CD14-positive monocyte (primary cell): Measurements from ENCODE around the gene NUTM2E. TPM values are rescaled to one million over a fixed set of nuclear protein-coding genes. Genes with fewer than 3 reads are reported as not detected.
"Not testable (repeated sequence)": the region's sequence is repeated elsewhere in the genome, so short reads cannot be mapped to it uniquely, and the experiment has no call there.

Experiments
- DNase-seq, 3 donors: peaks; one replicate each; pipeline ENCODE4 v3.0.0-alpha.2; 2011 to 2022
- H2AFZ ChIP-seq: 2 replicates; pipeline ENCODE4 v1.6.0; 2012; ENCODE audit warnings: mild to moderate bottlenecking, low read depth, low read length, inconsistent platforms; ENCODE audit not compliant: insufficient read depth, poor library complexity, severe bottlenecking
- H3K27ac ChIP-seq, 2 donors: 1 replicate in 1 of 2; 2 replicates in 1 of 2; pipeline ENCODE4 v1.5.1; 2012 to 2013; ENCODE audit warnings: low read length in 2 of 2, control low read depth in 1 of 2, inconsistent platforms in 1 of 2, low read depth in 1 of 2, mild to moderate bottlenecking in 1 of 2
- H3K27me3 ChIP-seq, 2 donors: one replicate each; pipeline versions ENCODE4 v1.6.0 to v1.6.1; 2011 to 2013; ENCODE audit warnings: low read length in 2 of 2; ENCODE audit not compliant: control insufficient read depth in 2 of 2, insufficient read depth in 2 of 2
- H3K36me3 ChIP-seq, 2 donors: replicated peaks in 1 of 2; 1 replicate in 1 of 2; 2 replicates in 1 of 2; pipeline versions ENCODE4 v1.5.1 to v1.6.1; 2012 to 2013; ENCODE audit warnings: low read length in 2 of 2, control low read depth in 1 of 2, inconsistent platforms in 1 of 2, mild to moderate bottlenecking in 1 of 2; ENCODE audit not compliant: insufficient read depth in 2 of 2, control insufficient read depth in 1 of 2
- H3K4me1 ChIP-seq, 2 donors: 1 replicate in 1 of 2; 2 replicates in 1 of 2; pipeline versions ENCODE4 v1.5.1 to v1.6.1; 2012 to 2013; ENCODE audit warnings: low read length in 2 of 2, control low read depth in 1 of 2, inconsistent platforms in 1 of 2, mild to moderate bottlenecking in 1 of 2, moderate library complexity in 1 of 2; ENCODE audit not compliant: insufficient read depth in 2 of 2, control insufficient read depth in 1 of 2
- H3K4me2 ChIP-seq: replicated peaks from 2 replicates; pipeline ENCODE3; 2012; ENCODE audit warnings: low read length, moderate library complexity, mild to moderate bottlenecking; ENCODE audit not compliant: poor library complexity, severe bottlenecking; ENCODE audit errors: extremely low read depth
- H3K4me3 ChIP-seq, 3 experiments: fragments of 200-600 bp in 1 of 3; sonication (generic) in 1 of 3; replicated peaks in 1 of 3; 1 replicate in 2 of 3; 2 replicates in 1 of 3; pipeline ENCODE4 v1.5.1; 2011 to 2013; ENCODE audit warnings: low read length in 3 of 3, mild to moderate bottlenecking in 3 of 3, control low read depth in 2 of 3, low read depth in 2 of 3, inconsistent platforms in 1 of 3, moderate library complexity in 1 of 3
- H3K79me2 ChIP-seq: 2 replicates; pipeline ENCODE4 v1.6.0; 2012; ENCODE audit warnings: mild to moderate bottlenecking, control low read depth, inconsistent platforms, low read length, moderate library complexity; ENCODE audit not compliant: insufficient read depth
- H3K9ac ChIP-seq: 2 replicates; pipeline ENCODE4 v1.6.0; 2017; ENCODE audit warnings: low read length, mild to moderate bottlenecking; ENCODE audit not compliant: insufficient read depth, poor library complexity, severe bottlenecking
- H3K9me3 ChIP-seq, 2 donors: replicated peaks in 1 of 2; 1 replicate in 1 of 2; 2 replicates in 1 of 2; pipeline versions ENCODE4 v1.5.1 to v1.6.1; 2012 to 2013; ENCODE audit warnings: low read length in 2 of 2, control low read depth in 1 of 2; ENCODE audit not compliant: control insufficient read depth in 1 of 2, insufficient read depth in 1 of 2
- H4K20me1 ChIP-seq: 2 replicates; pipeline ENCODE4 v1.6.0; 2012; ENCODE audit warnings: mild to moderate bottlenecking, low read length, control low read depth, moderate library complexity; ENCODE audit not compliant: insufficient read depth
- H3K27ac Mint-ChIP-seq, 7 donors: one replicate each; pipeline ENCODE4 v1.8.0; 2020; ENCODE audit warnings: mild to moderate bottlenecking in 7 of 7, mixed read lengths in 7 of 7, moderate library complexity in 6 of 7, inconsistent platforms in 2 of 7
- H3K27me3 Mint-ChIP-seq, 3 donors: one replicate each; pipeline ENCODE4 v1.8.0; 2021 to 2022; ENCODE audit warnings: low read depth in 3 of 3, mild to moderate bottlenecking in 3 of 3, mixed read lengths in 3 of 3, moderate library complexity in 3 of 3, inconsistent platforms in 1 of 3
- H3K36me3 Mint-ChIP-seq, 2 donors: one replicate each; pipeline ENCODE4 v1.8.0; 2020; ENCODE audit warnings: mixed read lengths in 2 of 2, inconsistent platforms in 1 of 2, mild to moderate bottlenecking in 1 of 2
- H3K4me1 Mint-ChIP-seq: one replicate; pipeline ENCODE4 v1.8.0; 2020; ENCODE audit warnings: mild to moderate bottlenecking, mixed read lengths
- H3K4me3 Mint-ChIP-seq, 2 donors: one replicate each; pipeline ENCODE4 v1.8.0; 2020; ENCODE audit warnings: mild to moderate bottlenecking in 2 of 2, mixed read lengths in 2 of 2, moderate library complexity in 1 of 2
- H3K9me3 Mint-ChIP-seq, 7 donors: one replicate each; pipeline ENCODE4 v1.8.0; 2020 to 2022; ENCODE audit warnings: mixed read lengths in 7 of 7, mild to moderate bottlenecking in 6 of 7, moderate library complexity in 6 of 7, inconsistent platforms in 2 of 7
- WGBS: methylation state at CpG from one replicate; pipeline ENCODE4 v1.1.5; 2013; ENCODE audit warnings: missing lambda C conversion rate; ENCODE audit not compliant: insufficient coverage; 5-methylcytosine and 5-hydroxymethylcytosine counted together
- intact Hi-C, 2 donors: fragments of 100-400 bp; cut with micrococcal nuclease; formaldehyde crosslinking; loops; one replicate each; pipeline versions ENCODE4 v1.15.0 to v1.15.1; 2023
- polyA plus RNA-seq, 3 donors: library from polyadenylated mRNA; depleted of rRNA in 1 of 3; unstranded in 2 of 3; stranded (reverse) in 1 of 3; fragments of 300-500 nt in 2 of 3; fragments of >200 nt in 1 of 3; fragmentation: Illumina TruSeq in 2 of 3; gene quantifications; 1 replicate in 2 of 3; 2 replicates in 1 of 3; pipeline ENCODE4 v1.2.3, GENCODE V29; 2012 to 2021

The NUTM2E gene
- polyA plus RNA-seq, 3 donors = 0.20 TPM; not detected in 2

- H3K27ac ChIP-seq, H4K20me1 ChIP-seq, H3K27me3 ChIP-seq, H3K79me2 ChIP-seq, DNase-seq, H3K9me3 ChIP-seq, H3K9me3 Mint-ChIP-seq, H3K4me3 Mint-ChIP-seq, H3K36me3 ChIP-seq, H3K4me1 Mint-ChIP-seq, H3K9ac ChIP-seq, H3K27me3 Mint-ChIP-seq, intact Hi-C loops, H3K4me1 ChIP-seq, H3K4me3 ChIP-seq, H3K36me3 Mint-ChIP-seq, H3K4me2 ChIP-seq, H3K27ac Mint-ChIP-seq, H2AFZ ChIP-seq: not testable (repeated sequence)
- WGBS = no CpG with 5 or more reads among the region's 16 CpGs
These were observed 11.9 kb downstream of the NUTM2E start for GRCh38 chr10:79838441-79838840.

DNA sequence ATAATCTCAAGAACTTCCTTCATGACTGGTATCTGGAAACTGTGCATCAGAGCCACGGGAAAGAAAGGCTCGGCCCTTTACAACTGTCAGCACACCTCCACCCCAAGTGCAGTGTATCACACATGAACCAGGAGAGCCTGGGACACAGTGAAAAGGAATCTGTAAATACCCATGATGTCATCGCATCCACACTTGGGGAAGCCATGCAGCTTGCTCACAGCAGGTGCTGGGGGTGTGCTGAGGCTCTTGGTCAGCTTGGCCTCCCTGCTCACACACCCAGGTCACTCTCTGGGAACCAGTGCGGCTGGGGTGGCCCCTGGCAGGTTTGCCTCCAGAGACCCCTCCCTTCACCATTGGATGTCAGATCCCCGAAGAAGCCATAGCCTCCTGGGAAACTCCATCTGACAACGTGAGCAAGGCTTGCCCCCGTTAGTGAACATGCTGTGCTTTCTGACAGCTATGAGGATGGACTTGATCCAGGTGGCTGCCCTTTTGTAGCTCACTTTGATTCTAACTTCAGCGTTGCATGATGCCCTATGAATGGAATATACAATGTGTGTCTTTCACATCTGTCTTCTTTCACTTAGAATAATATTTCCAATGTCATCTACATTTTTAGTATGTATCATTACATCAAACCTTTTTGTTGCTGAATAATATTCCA, 26.8 kb downstream of the NUTM2E start:
- no CpG with 5 or more reads among the region's 8 CpGs for WGBS
- H3K4me1 ChIP-seq, H3K9ac ChIP-seq, H3K27ac ChIP-seq, H3K27ac Mint-ChIP-seq, H3K4me1 Mint-ChIP-seq, H3K4me3 ChIP-seq, H3K36me3 Mint-ChIP-seq, DNase-seq, H3K9me3 Mint-ChIP-seq, H3K9me3 ChIP-seq, H4K20me1 ChIP-seq, H2AFZ ChIP-seq, H3K4me3 Mint-ChIP-seq, H3K79me2 ChIP-seq, H3K27me3 ChIP-seq, H3K4me2 ChIP-seq, intact Hi-C loops, H3K27me3 Mint-ChIP-seq, H3K36me3 ChIP-seq: not testable (repeated sequence)

- H3K27me3 Mint-ChIP-seq, H4K20me1 ChIP-seq, H3K9ac ChIP-seq, H3K36me3 ChIP-seq, H3K4me3 ChIP-seq, H3K4me2 ChIP-seq, H3K27me3 ChIP-seq, DNase-seq, H2AFZ ChIP-seq, H3K36me3 Mint-ChIP-seq, intact Hi-C loops, H3K27ac ChIP-seq, H3K4me1 Mint-ChIP-seq, H3K4me3 Mint-ChIP-seq, H3K9me3 ChIP-seq, H3K9me3 Mint-ChIP-seq, H3K79me2 ChIP-seq, H3K27ac Mint-ChIP-seq, H3K4me1 ChIP-seq: not testable (repeated sequence)
- WGBS = no CpG with 5 or more reads among the region's 1 CpG
These were observed 35.7 kb downstream of the NUTM2E start for GRCh38 chr10:79862269-79862668.

- DNase-seq, H3K9ac ChIP-seq, H3K27ac ChIP-seq, H3K4me2 ChIP-seq, H3K4me1 ChIP-seq, H3K9me3 Mint-ChIP-seq, H3K36me3 Mint-ChIP-seq, H3K4me1 Mint-ChIP-seq, H3K79me2 ChIP-seq, H3K4me3 ChIP-seq, H3K27me3 Mint-ChIP-seq, H3K4me3 Mint-ChIP-seq, H3K27me3 ChIP-seq, H2AFZ ChIP-seq, H3K27ac Mint-ChIP-seq, H4K20me1 ChIP-seq, intact Hi-C loops, H3K36me3 ChIP-seq, H3K9me3 ChIP-seq: not testable (repeated sequence)
- WGBS = no CpG with 5 or more reads among the region's 3 CpGs
These were observed 36.3 kb downstream of the NUTM2E start for GRCh38 chr10:79862803-79863202.
